ENCODE data around the gene GRK5.

GRCh38 chr10:119316002-119316358 is 108.6 kb downstream of the GRK5 start:
- TF ChIP-seq EZH2 (IDR thresholded peaks at IDR 0.05; ENCODE audit: borderline replicate concordance, low read length) (no peak), CTCF (conservative IDR thresholded peaks at IDR 0.05 in 1 of 2, IDR thresholded peaks at IDR 0.05 in 1 of 2; ENCODE audit: extremely low read depth in 1 of 2, insufficient read depth in 1 of 2, low read depth in 1 of 2, low read length in 2 of 2) (no peak)

Data from mammary epithelial cell (primary cell).